ENCODE data around the gene ADAMTS15.

The ADAMTS15 gene

GRCh38 chr11:130470832-130471706 is 22.6 kb downstream of the ADAMTS15 start (continued):
- TF ChIP-seq ZNF10 (tag by site-specific recombination; IDR thresholded peaks at IDR 0.05) (no peak), ZNF202 (tag by site-specific recombination; IDR thresholded peaks at IDR 0.05; ENCODE audit: borderline replicate concordance) (no peak), ZNF221 (tag by site-specific recombination; IDR thresholded peaks at IDR 0.05; ENCODE audit: borderline replicate concordance) (no peak)

- H3K9me3 ChIP-seq (ENCODE audit: control insufficient read depth, insufficient read depth, low read depth, low read length) = no peaks in the 10 kb centered on the region
- no peak overlapping the region for H3K4me3 ChIP-seq (ENCODE audit: low read depth, low read length)
- H3K4me1 ChIP-seq (ENCODE audit: control insufficient read depth, insufficient read depth, low read length) = no peaks in the 10 kb centered on the region
- TF ChIP-seq ZNF670 (tag by site-specific recombination; IDR thresholded peaks at IDR 0.05; ENCODE audit: low read depth) (no peak), ZNF747 (tag by site-specific recombination; IDR thresholded peaks at IDR 0.05) (no peak)
- no peak overlapping the region for H3K27ac ChIP-seq (ENCODE audit: extremely low read depth, low read depth, low read length)
- ChIA-PET CTCF (interaction anchor here (0.5 kb wide), 1 partner anchor 41 kb away, joined by 6 read pairs; no protein-coding TSS in a partner anchor), POLR2A (interaction anchor here (1.1 kb wide), 1 partner anchor 23 kb away, joined by 3 read pairs; the partner anchor contains the start of gene ADAMTS15)
- H3K36me3 ChIP-seq (ENCODE audit: control insufficient read depth in 2 of 2, insufficient read depth in 1 of 2, low read length in 2 of 2) = peaks cover 0 to 12% of the 10 kb centered on the region in 2 experiments; a peak in 1 of 3 replicates
Observed at GRCh38 chr11:130471731-130472433, 23.4 kb downstream of the ADAMTS15 start.

GRCh38 chr11:130472434-130472961 is 24.1 kb downstream of the ADAMTS15 start:
- Histone ChIP-seq H3K27ac (ENCODE audit: extremely low read depth, low read depth, low read length) (no peak overlapping the region), H3K4me1 (ENCODE audit: control insufficient read depth, insufficient read depth, low read length) (no peaks in the 10 kb centered on the region), H3K36me3 (ENCODE audit: control insufficient read depth in 2 of 2, insufficient read depth in 1 of 2, low read length in 2 of 2) (peaks cover 0 to 12% of the 10 kb centered on the region in 2 experiments; a peak in 1 of 3 replicates), H3K4me3 (ENCODE audit: low read depth, low read length) (no peak overlapping the region), H3K9me3 (ENCODE audit: control insufficient read depth, insufficient read depth, low read depth, low read length) (no peaks in the 10 kb centered on the region)
- TF ChIP-seq ZNF184 (tag by site-specific recombination; IDR thresholded peaks at IDR 0.05) (no peak), ZNF280C (tag by site-specific recombination; IDR thresholded peaks at IDR 0.05) (no peak), AEBP2 (tag by site-specific recombination; IDR thresholded peaks at IDR 0.05; ENCODE audit: borderline replicate concordance) (no peak)
- ChIA-PET POLR2A (interaction anchor here (0.8 kb wide), 1 partner anchor 17 kb away, joined by 3 read pairs; no protein-coding TSS in a partner anchor), CTCF (interaction anchor here (0.5 kb wide), 1 partner anchor 41 kb away, joined by 6 read pairs; no protein-coding TSS in a partner anchor)

- Histone ChIP-seq H3K4me3 (ENCODE audit: low read depth, low read length) (no peak overlapping the region), H3K9me3 (ENCODE audit: control insufficient read depth, insufficient read depth, low read depth, low read length) (no peaks in the 10 kb centered on the region), H3K4me1 (ENCODE audit: control insufficient read depth, insufficient read depth, low read length) (no peaks in the 10 kb centered on the region), H3K36me3 (ENCODE audit: control insufficient read depth in 2 of 2, insufficient read depth in 1 of 2, low read length in 2 of 2) (peaks cover 0 to 12% of the 10 kb centered on the region in 2 experiments; a peak in 1 of 3 replicates), H3K27ac (ENCODE audit: extremely low read depth, low read depth, low read length) (no peak overlapping the region)
- TF ChIP-seq ZNF776 (tag by site-specific recombination; IDR thresholded peaks at IDR 0.05; ENCODE audit: borderline replicate concordance) (no peak), ZNF837 (tag by site-specific recombination; IDR thresholded peaks at IDR 0.05) (no peak), ZBTB8A (tag by site-specific recombination; IDR thresholded peaks at IDR 0.05) (no peak), ZBTB20 (tag by site-specific recombination; IDR thresholded peaks at IDR 0.05) (no peak), ZNF433 (tag by site-specific recombination; IDR thresholded peaks at IDR 0.05; ENCODE audit: low read depth) (no peak), ZFHX2 (tag by site-specific recombination; conservative IDR thresholded peaks at IDR 0.05) (no peak)
- POLR2A ChIA-PET = interaction anchor here (0.8 kb wide), 1 partner anchor 18 kb away, joined by 3 read pairs; no protein-coding TSS in a partner anchor
- CTCF ChIA-PET = no interaction called here
Observed at GRCh38 chr11:130473056-130473794, 24.8 kb downstream of the ADAMTS15 start.

Measured in HEK293 (cell line).